ENCODE results near the gene ATP2C2. TPM values are rescaled to one million over a fixed set of nuclear protein-coding genes. Genes with fewer than 3 reads are reported as not detected.

Gene ATP2C2
- total and polyA plus RNA-seq, 9 of the 15 experiments (the other 6 are each of a cell fraction or from before 2014, with no cell fraction given), result 0.75 TPM; not detected in 8

DNA sequence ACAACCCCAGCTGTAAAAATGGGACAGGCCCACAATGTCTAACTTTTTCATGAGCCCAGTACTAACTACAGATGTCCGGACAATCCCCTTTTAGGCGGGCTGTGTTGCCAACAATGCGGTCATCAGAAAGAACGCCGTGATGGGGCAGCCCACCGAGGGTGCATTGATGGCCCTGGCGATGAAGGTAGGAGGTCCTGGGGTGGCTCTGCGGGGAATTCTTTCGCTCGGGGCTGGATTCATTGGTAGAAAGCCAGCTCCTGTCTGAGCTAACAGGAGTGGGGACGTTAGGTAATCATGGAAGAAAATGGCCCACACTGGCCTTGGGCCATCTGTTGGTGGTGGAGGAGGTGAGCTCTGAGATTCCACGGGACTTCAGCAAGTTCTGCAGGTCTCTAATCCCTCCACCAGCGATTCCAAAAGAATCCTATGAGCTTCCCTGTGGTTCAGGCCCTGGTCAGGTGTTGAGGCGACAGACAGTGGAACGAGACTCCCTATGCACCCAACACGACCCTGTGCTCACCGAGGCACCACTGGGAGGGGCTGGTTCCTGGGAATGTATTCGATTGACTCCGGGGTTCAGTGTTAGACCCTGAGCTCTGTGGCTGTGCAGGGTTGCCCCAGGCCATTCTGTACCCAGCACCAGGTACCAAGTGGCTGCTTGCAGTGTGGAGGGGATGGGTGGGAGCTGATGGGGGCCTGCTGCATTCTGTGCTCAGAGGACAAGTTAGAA lies 74.2 kb downstream of the ATP2C2 start:
- intact Hi-C loops (cut with micrococcal nuclease), result no loop called here
- no peak overlapping the region for H3K4me3 ChIP-seq
- FAIRE-seq, result no peak

More for the DNA sequence above, 74.2 kb downstream of the ATP2C2 start:
- no peaks in the 10 kb centered on the region for H3K36me3 ChIP-seq (ENCODE audit: control insufficient read depth, insufficient read depth, low read length)
- no peaks in the 10 kb centered on the region for H3K79me2 ChIP-seq (ENCODE audit: control insufficient read depth, insufficient read depth, low read length)
- no peaks in the 10 kb centered on the region for H3K9me1 ChIP-seq (ENCODE audit: control insufficient read depth, insufficient read depth, low read length)
- TF ChIP-seq, protein P1, sequence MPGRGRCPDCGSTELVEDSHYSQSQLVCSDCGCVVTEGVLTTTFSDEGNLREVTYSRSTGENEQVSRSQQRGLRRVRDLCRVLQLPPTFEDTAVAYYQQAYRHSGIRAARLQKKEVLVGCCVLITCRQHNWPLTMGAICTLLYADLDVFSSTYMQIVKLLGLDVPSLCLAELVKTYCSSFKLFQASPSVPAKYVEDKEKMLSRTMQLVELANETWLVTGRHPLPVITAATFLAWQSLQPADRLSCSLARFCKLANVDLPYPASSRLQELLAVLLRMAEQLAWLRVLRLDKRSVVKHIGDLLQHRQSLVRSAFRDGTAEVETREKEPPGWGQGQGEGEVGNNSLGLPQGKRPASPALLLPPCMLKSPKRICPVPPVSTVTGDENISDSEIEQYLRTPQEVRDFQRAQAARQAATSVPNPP (IDR thresholded peaks at IDR 0.05; ENCODE audit: borderline replicate concordance, insufficient read depth, insufficient read length), result no peak
- no peak for TF ChIP-seq STAG1 (CRISPR knock-in tag; IDR thresholded peaks at IDR 0.05; ENCODE audit: borderline replicate concordance)
- no peaks in the 10 kb centered on the region for H3K4me1 ChIP-seq (replicated peaks in 1 of 2; ENCODE audit: control insufficient read depth in 2 of 2, insufficient read depth in 2 of 2, low read length in 2 of 2)
- in situ Hi-C loops (cut with MboI), result no loop called here
- peaks cover 58 to 86% of the 10 kb centered on the region in 2 experiments for H3K27me3 ChIP-seq (ENCODE audit: control insufficient read depth in 2 of 2, insufficient read depth in 2 of 2, low read length in 2 of 2)
- WGBS (ENCODE audit: insufficient coverage, low coverage, missing lambda C conversion rate), result 1% methylated on average over 19 of the region's 19 CpGs
- H2AFZ ChIP-seq (ENCODE audit: low read depth, low read length), result no peak overlapping the region
- no peak overlapping the region for H3K4me2 ChIP-seq (ENCODE audit: insufficient read depth, low read length)
- no TSS peak for BruUV-seq (replicated peaks)
- ATAC-seq, result peak; percentile 17; the same call in 2 of the 3 replicates
- peaks cover 9% of the 10 kb centered on the region; the same call in 1 of the 2 replicates for H4K20me1 ChIP-seq (replicated peaks; ENCODE audit: control insufficient read depth, insufficient read depth, low read length)
- ChIA-PET CTCF (ENCODE audit: low intra/inter-chr PET ratio) (no interaction called here), POLR2A (interaction anchor here (0.6 to 1.3 kb wide), 7 partner anchors 11 to 423 kb away, joined by 3 to 4 read pairs (median 3); no protein-coding TSS in a partner anchor)
- H3K9me3 ChIP-seq (replicated peaks; ENCODE audit: control insufficient read depth, insufficient read depth, low read depth, low read length), result no peaks in the 10 kb centered on the region
- H3K27ac ChIP-seq (ENCODE audit: extremely low read depth, low read depth, low read length), result no peak overlapping the region
- no peak for DNase-seq (ENCODE audit: extremely low read depth in 1 of 4, low spot score in 3 of 4)
- no peak overlapping the region for H3K9ac ChIP-seq (ENCODE audit: insufficient read depth in 1 of 2, low read depth in 2 of 2, low read length in 2 of 2)

Data from K562 (cell line).